H9 (cell line): ENCODE results near the gene GGT6. TPM values are rescaled to one million over a fixed set of nuclear protein-coding genes. Genes with fewer than 3 reads are reported as not detected.

Experiments
- DNase-seq: peaks from one replicate; pipeline ENCODE4 v3.0.0-alpha.2; 2017
- H2AFZ ChIP-seq: one replicate; pipeline ENCODE4 v1.6.1; 2013; ENCODE audit warnings: mild to moderate bottlenecking, low read length, control low read depth, moderate library complexity
- H2AK5ac ChIP-seq: 2 replicates; pipeline ENCODE4 v1.6.1; 2013; ENCODE audit warnings: low read length, control low read depth, mixed read lengths; ENCODE audit not compliant: insufficient read length
- H2BK120ac ChIP-seq: one replicate; pipeline ENCODE4 v1.6.1; 2013; ENCODE audit warnings: low read depth, mild to moderate bottlenecking, low read length, control low read depth, inconsistent platforms; ENCODE audit not compliant: poor library complexity, severe bottlenecking
- H2BK12ac ChIP-seq: 2 replicates; pipeline ENCODE4 v1.6.1; 2013; ENCODE audit warnings: low read length, control low read depth, mixed read lengths, low read depth; ENCODE audit not compliant: insufficient read length
- H2BK15ac ChIP-seq: 2 replicates; pipeline ENCODE4 v1.6.1; 2013; ENCODE audit warnings: low read depth, low read length, control low read depth
- H2BK20ac ChIP-seq: one replicate; pipeline ENCODE4 v1.6.1; 2013; ENCODE audit warnings: low read depth, mild to moderate bottlenecking, low read length, control low read depth, inconsistent platforms; ENCODE audit not compliant: poor library complexity, severe bottlenecking
- H2BK5ac ChIP-seq: 2 replicates; pipeline ENCODE4 v1.6.1; 2013; ENCODE audit warnings: low read length, control low read depth, mixed read lengths; ENCODE audit not compliant: insufficient read length
- H3K14ac ChIP-seq: 2 replicates; pipeline ENCODE4 v1.6.1; 2013; ENCODE audit warnings: low read length, control low read depth; ENCODE audit not compliant: insufficient read depth
- H3K18ac ChIP-seq: 2 replicates; pipeline ENCODE4 v1.6.1; 2013; ENCODE audit warnings: low read depth, mild to moderate bottlenecking, mixed read lengths, low read length, control low read depth; ENCODE audit not compliant: insufficient read length
- H3K23ac ChIP-seq: 2 replicates; pipeline ENCODE4 v1.6.1; 2013; ENCODE audit warnings: low read length, control low read depth, mixed read lengths, low read depth; ENCODE audit not compliant: insufficient read length
- H3K23me2 ChIP-seq: 2 replicates; pipeline ENCODE4 v1.6.1; 2013; ENCODE audit warnings: low read depth, mild to moderate bottlenecking, mixed read lengths, low read length, control low read depth; ENCODE audit not compliant: insufficient read length, poor library complexity, severe bottlenecking
- H3K27ac ChIP-seq: 2 replicates; pipeline ENCODE4 v1.5.1; 2013; ENCODE audit warnings: low read length, control low read depth, mixed read lengths, low read depth; ENCODE audit not compliant: insufficient read length
- H3K27me3 ChIP-seq: 2 replicates; pipeline ENCODE4 v1.6.1; 2013; ENCODE audit warnings: low read length, control low read depth, inconsistent platforms; ENCODE audit not compliant: insufficient read depth
- H3K4ac ChIP-seq: 2 replicates; pipeline ENCODE4 v1.6.1; 2013; ENCODE audit warnings: low read depth, mild to moderate bottlenecking, control low read depth, inconsistent platforms, low read length, moderate library complexity
- H3K4me1 ChIP-seq: 2 replicates; pipeline ENCODE4 v1.6.1; 2013; ENCODE audit warnings: low read length, control low read depth, inconsistent platforms; ENCODE audit not compliant: insufficient read depth
- H3K4me2 ChIP-seq: 2 replicates; pipeline ENCODE4 v1.6.1; 2013; ENCODE audit warnings: low read length, control low read depth, mixed read lengths; ENCODE audit not compliant: insufficient read length, insufficient read depth
- H3K56ac ChIP-seq: 2 replicates; pipeline ENCODE4 v1.6.1; 2013; ENCODE audit warnings: low read depth, mild to moderate bottlenecking, mixed read lengths, low read length, control low read depth; ENCODE audit not compliant: insufficient read length
- H3K79me1 ChIP-seq: 2 replicates; pipeline ENCODE4 v1.6.1; 2013; ENCODE audit warnings: low read depth, mild to moderate bottlenecking, moderate library complexity, low read length, control low read depth, inconsistent platforms; ENCODE audit not compliant: insufficient read depth, poor library complexity, severe bottlenecking
- H3K79me2 ChIP-seq: 2 replicates; pipeline ENCODE4 v1.6.1; 2013; ENCODE audit warnings: low read length, control low read depth, inconsistent platforms; ENCODE audit not compliant: insufficient read depth
- H3K9ac ChIP-seq: 2 replicates; pipeline ENCODE4 v1.6.1; 2013; ENCODE audit warnings: low read length, control low read depth, mixed read lengths; ENCODE audit not compliant: insufficient read length; ENCODE audit errors: extremely low read depth
- H3K9me3 ChIP-seq: one replicate; pipeline ENCODE4 v1.6.1; 2013; ENCODE audit warnings: low read depth, low read length, inconsistent platforms; ENCODE audit not compliant: control insufficient read depth
- H3T11ph ChIP-seq: one replicate; pipeline ENCODE4 v1.6.1; 2013; ENCODE audit warnings: mild to moderate bottlenecking, low read length, control low read depth, inconsistent platforms
- H4K20me1 ChIP-seq: one replicate; pipeline ENCODE4 v1.6.1; 2013; ENCODE audit not compliant: control insufficient read depth, insufficient read length, insufficient read depth
- H4K5ac ChIP-seq: 2 replicates; pipeline ENCODE4 v1.6.1; 2013; ENCODE audit warnings: low read depth, mild to moderate bottlenecking, mixed read lengths, low read length, control low read depth; ENCODE audit not compliant: insufficient read length
- H4K8ac ChIP-seq: replicated peaks from 2 replicates; pipeline ENCODE4 v1.6.1; 2013; ENCODE audit warnings: low read length, control low read depth, mixed read lengths, low read depth; ENCODE audit not compliant: insufficient read length
- H4K91ac ChIP-seq: 2 replicates; pipeline ENCODE4 v1.6.1; 2013; ENCODE audit warnings: low read depth, mild to moderate bottlenecking, moderate library complexity, mixed read lengths, low read length, control low read depth; ENCODE audit not compliant: insufficient read length
- H3K27ac Mint-ChIP-seq, 3 experiments: 2 replicates in 2 of 3; 3 replicates in 1 of 3; pipeline ENCODE4 v1.8.0; 2020 to 2021; ENCODE audit warnings: mixed read lengths in 3 of 3, mild to moderate bottlenecking in 1 of 3, moderate library complexity in 1 of 3
- H3K27me3 Mint-ChIP-seq: 2 replicates; pipeline ENCODE4 v1.8.0; 2021; ENCODE audit warnings: low read depth, mild to moderate bottlenecking, moderate library complexity, mixed read lengths
- H3K36me3 Mint-ChIP-seq, 3 experiments: 2 replicates in 2 of 3; 3 replicates in 1 of 3; pipeline ENCODE4 v1.8.0; 2020 to 2021; ENCODE audit warnings: low read depth in 3 of 3, mixed read lengths in 3 of 3; ENCODE audit not compliant: insufficient read depth in 1 of 3
- H3K4me1 Mint-ChIP-seq, 2 experiments: 2 replicates each; pipeline ENCODE4 v1.8.0; 2020; ENCODE audit warnings: mixed read lengths in 2 of 2
- H3K4me3 Mint-ChIP-seq, 2 experiments: 2 replicates in 1 of 2; 3 replicates in 1 of 2; pipeline ENCODE4 v1.8.0; 2020 to 2021; ENCODE audit warnings: mild to moderate bottlenecking in 2 of 2, mixed read lengths in 2 of 2, moderate library complexity in 1 of 2
- H3K9me3 Mint-ChIP-seq, 2 experiments: 2 replicates in 1 of 2; 3 replicates in 1 of 2; pipeline ENCODE4 v1.8.0; 2020; ENCODE audit warnings: mild to moderate bottlenecking in 2 of 2, mixed read lengths in 2 of 2, moderate library complexity in 1 of 2
- CTCF ChIP-seq: fragments of 200-600 bp; sonication (generic); conservative IDR thresholded peaks from 3 replicates; pipeline ENCODE4 v1.8.0; 2021; ENCODE audit warnings: antibody characterized with exemption, mild to moderate bottlenecking
- WGBS: extraction: QIAGEN DNeasy Blood & Tissue Kit; methylation state at CpG from one replicate; pipeline ENCODE4 v1.1.7; 2013; ENCODE audit warnings: missing lambda C conversion rate, low lambda C conversion rate, mixed read lengths; ENCODE audit not compliant: insufficient read length; ENCODE audit errors: extremely low coverage; 5-methylcytosine and 5-hydroxymethylcytosine counted together
- total RNA-seq: library from RNA; stranded (reverse); gene quantifications from 2 replicates; pipeline ENCODE4 v1.2.1, GENCODE V29; 2021

GGT6 gene
- total RNA-seq, 1 experiment from 2014 or later, result 0.17 TPM

GRCh38 chr17:4607773-4608187 is 47.4 kb upstream of the GGT6 start:
- Histone ChIP-seq H3K4me2 (no peak overlapping the region), H3K56ac (no peak overlapping the region), H3K79me2 (no peaks in the 10 kb centered on the region), H3T11ph (no peak overlapping the region), H3K9me3 (no peaks in the 10 kb centered on the region), H3K18ac (no peak overlapping the region), H4K91ac (no peak overlapping the region), H3K79me1 (no peaks in the 10 kb centered on the region), H2AFZ (no peak overlapping the region), H4K5ac (no peak overlapping the region), H3K4me1 (no peaks in the 10 kb centered on the region), H3K23me2 (no peaks in the 10 kb centered on the region), H3K14ac (no peak overlapping the region), H3K27ac (no peak overlapping the region), H4K8ac (no peak overlapping the region), H3K9ac (peak overlapping the region; percentile 26), H2BK5ac (no peak overlapping the region), H2AK5ac (no peak overlapping the region), H2BK120ac (no peak overlapping the region), H3K4ac (no peak overlapping the region), H3K27me3 (no peaks in the 10 kb centered on the region), H2BK12ac (no peak overlapping the region), H3K23ac (no peak overlapping the region), H2BK15ac (no peak overlapping the region), H4K20me1 (no peaks in the 10 kb centered on the region), H2BK20ac (no peak overlapping the region)
- no CpG with 5 or more reads among the region's 9 CpGs for WGBS
- no peak overlapping the region for H3K4me3 Mint-ChIP-seq
- H3K9me3 Mint-ChIP-seq, result no peaks in the 10 kb centered on the region
- peak overlapping the region; percentile 42 to 87 (median 64); a peak in 4 of 7 replicates for H3K27ac Mint-ChIP-seq
- no peaks in the 10 kb centered on the region for H3K36me3 Mint-ChIP-seq
- H3K27me3 Mint-ChIP-seq, result peaks cover 3% of the 10 kb centered on the region; the same call in 1 of the 2 replicates
- no peak for TF ChIP-seq CTCF
- peaks cover 16 to 30% of the 10 kb centered on the region in 2 experiments for H3K4me1 Mint-ChIP-seq
- peak; percentile 27 for DNase-seq
